Measurements from ENCODE around the gene ADARB2.

- no peak for TF ChIP-seq EZH2phosphoT487 (IDR thresholded peaks at IDR 0.05; ENCODE audit: insufficient read depth, low read depth)
- no peak for TF ChIP-seq EZH2 (IDR thresholded peaks at IDR 0.05; ENCODE audit: insufficient read depth, poor library complexity, severe bottlenecking)
Observed at GRCh38 chr10:1422275-1422674, 315.1 kb downstream of the ADARB2 start.
